ENCODE results near the gene NXPH3.

Gene NXPH3

GRCh38 chr17:49575679-49576087, at the start of gene NXPH3:
Gene NXPH3 (plus strand): TSS chr17:49575871. CDS start chr17:49576220, 349 bp downstream.
- Histone ChIP-seq H2AFZ (ENCODE audit: low read length) (peak within 1 kb of the TSS; percentile 73; the same call in 1 of the 2 replicates), H4K20me1 (ENCODE audit: insufficient read depth, low read length, poor library complexity, severe bottlenecking) (no peaks in the 10 kb centered on the region), H3K4me2 (ENCODE audit: low read depth, low read length, poor library complexity, severe bottlenecking) (peak within 1 kb of the TSS; percentile 56), H3K4me1 (ENCODE audit: insufficient read depth, low read length, poor library complexity, severe bottlenecking) (no peaks in the 10 kb centered on the region), H3K9me2 (replicated peaks; ENCODE audit: low read depth, low read length) (no peaks in the 10 kb centered on the region), H3K79me2 (ENCODE audit: insufficient read depth, low read length) (no peaks in the 10 kb centered on the region), H3K27me3 (ENCODE audit: insufficient read depth, low read length, poor library complexity, severe bottlenecking) (no peaks in the 10 kb centered on the region), H3K9me3 (ENCODE audit: insufficient read depth, low read depth, low read length) (no peaks in the 10 kb centered on the region), H3K36me3 (ENCODE audit: insufficient read depth, low read length) (no peaks in the 10 kb centered on the region), H3F3A (ENCODE audit: low read depth) (no peaks in the 10 kb centered on the region), H3K9ac (ENCODE audit: low read depth, low read length, poor library complexity, severe bottlenecking) (no peak within 1 kb of the TSS), H3K4me3 (ENCODE audit: low read length, poor library complexity, severe bottlenecking) (peak within 1 kb of the TSS; percentile 51)
- TF ChIP-seq CTCF (conservative IDR thresholded peaks at IDR 0.05; ENCODE audit: low read length): no peak
- no peak for TF ChIP-seq EZH2phosphoT487 (IDR thresholded peaks at IDR 0.05; ENCODE audit: borderline replicate concordance)

DNA sequence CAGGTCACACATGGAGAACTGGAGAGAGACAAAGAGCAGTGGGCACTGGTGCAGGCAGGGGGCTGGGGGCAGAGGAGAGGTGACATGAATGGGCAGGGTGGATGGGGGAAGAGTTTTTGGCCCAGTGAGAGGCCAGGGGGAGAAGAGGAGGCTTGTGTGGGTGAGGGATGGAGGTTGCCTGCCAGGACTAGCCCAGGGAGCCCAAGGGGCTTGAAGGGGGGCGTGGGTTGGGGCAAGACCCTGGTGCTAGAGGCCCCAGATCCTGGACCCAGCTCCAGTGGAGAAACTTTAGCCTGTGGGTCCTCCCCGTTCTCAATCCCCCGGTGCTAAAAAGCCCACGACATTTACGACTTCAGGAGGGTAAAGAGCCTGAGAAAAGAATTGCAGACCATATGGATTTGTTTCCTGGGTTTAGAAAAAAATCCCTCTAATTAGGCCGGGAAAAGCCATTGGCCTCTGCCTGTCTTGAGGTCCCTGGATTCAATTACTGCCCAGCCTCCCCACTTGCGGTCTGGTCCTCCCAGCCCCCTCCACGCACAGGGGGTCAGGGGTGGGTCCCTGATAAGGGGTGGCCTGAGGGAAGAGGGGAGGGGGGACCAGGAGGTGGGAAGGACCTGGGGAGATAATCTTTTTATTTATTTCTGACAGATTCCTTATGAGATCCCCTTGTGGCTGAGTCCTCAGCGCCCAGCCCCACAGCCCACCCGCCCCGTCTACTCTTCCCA, 47.6 kb upstream of the NXPH3 start:
- Histone ChIP-seq H3F3A (ENCODE audit: low read depth) (no peaks in the 10 kb centered on the region), H4K20me1 (ENCODE audit: insufficient read depth, low read length, poor library complexity, severe bottlenecking) (no peaks in the 10 kb centered on the region), H2AFZ (ENCODE audit: low read length) (no peak overlapping the region; the same call in 1 of the 2 replicates), H3K36me3 (ENCODE audit: insufficient read depth, low read length) (no peaks in the 10 kb centered on the region), H3K27me3 (ENCODE audit: insufficient read depth, low read length, poor library complexity, severe bottlenecking) (no peaks in the 10 kb centered on the region), H3K9me3 (ENCODE audit: insufficient read depth, low read depth, low read length) (no peaks in the 10 kb centered on the region), H3K4me1 (ENCODE audit: insufficient read depth, low read length, poor library complexity, severe bottlenecking) (peaks cover 7% of the 10 kb centered on the region), H3K9ac (ENCODE audit: low read depth, low read length, poor library complexity, severe bottlenecking) (no peak overlapping the region), H3K4me3 (ENCODE audit: low read length, poor library complexity, severe bottlenecking) (no peak overlapping the region), H3K4me2 (ENCODE audit: low read depth, low read length, poor library complexity, severe bottlenecking) (no peak overlapping the region), H3K9me2 (replicated peaks; ENCODE audit: low read depth, low read length) (no peaks in the 10 kb centered on the region), H3K79me2 (ENCODE audit: insufficient read depth, low read length) (no peaks in the 10 kb centered on the region)
- no peak for TF ChIP-seq EZH2phosphoT487 (IDR thresholded peaks at IDR 0.05; ENCODE audit: borderline replicate concordance)
- TF ChIP-seq CTCF (conservative IDR thresholded peaks at IDR 0.05; ENCODE audit: low read length): no peak

- Histone ChIP-seq H3K4me2 (ENCODE audit: low read depth, low read length, poor library complexity, severe bottlenecking) (no peak overlapping the region), H3K27me3 (ENCODE audit: insufficient read depth, low read length, poor library complexity, severe bottlenecking) (no peaks in the 10 kb centered on the region), H2AFZ (ENCODE audit: low read length) (no peak overlapping the region), H3K9me2 (replicated peaks; ENCODE audit: low read depth, low read length) (no peaks in the 10 kb centered on the region), H3K9ac (ENCODE audit: low read depth, low read length, poor library complexity, severe bottlenecking) (no peak overlapping the region), H3K36me3 (ENCODE audit: insufficient read depth, low read length) (no peaks in the 10 kb centered on the region), H3K4me3 (ENCODE audit: low read length, poor library complexity, severe bottlenecking) (no peak overlapping the region), H4K20me1 (ENCODE audit: insufficient read depth, low read length, poor library complexity, severe bottlenecking) (no peaks in the 10 kb centered on the region), H3F3A (ENCODE audit: low read depth) (no peaks in the 10 kb centered on the region), H3K9me3 (ENCODE audit: insufficient read depth, low read depth, low read length) (no peaks in the 10 kb centered on the region), H3K4me1 (ENCODE audit: insufficient read depth, low read length, poor library complexity, severe bottlenecking) (no peaks in the 10 kb centered on the region), H3K79me2 (ENCODE audit: insufficient read depth, low read length) (no peaks in the 10 kb centered on the region)
- TF ChIP-seq CTCF (conservative IDR thresholded peaks at IDR 0.05; ENCODE audit: low read length): no peak
- TF ChIP-seq EZH2phosphoT487 (IDR thresholded peaks at IDR 0.05; ENCODE audit: borderline replicate concordance): no peak
These were observed 46.7 kb upstream of the NXPH3 start for GRCh38 chr17:49528966-49529365.

Measured in Loucy (cell line).